Measurements from ENCODE around the gene DNAJC16.
A peak's percentile ranks its signal among the peaks of the same experiment; 100 is the strongest.

DNAJC16 gene

GRCh38 chr1:15542388-15543250 is 16.0 kb downstream of the DNAJC16 start:
- no peak for DNase-seq

GRCh38 chr1:15543251-15543588 is 16.6 kb downstream of the DNAJC16 start:
- no peak for DNase-seq

- no peak for DNase-seq
Measured at GRCh38 chr1:15543589-15544568, 17.2 kb downstream of the DNAJC16 start.

- DNase-seq, result no peak
Measured at GRCh38 chr1:15546641-15547040, 20.0 kb downstream of the DNAJC16 start.

- DNase-seq, result no peak
Measured at GRCh38 chr1:15550573-15550972, 23.9 kb downstream of the DNAJC16 start.

GRCh38 chr1:15557008-15557407 is 30.4 kb downstream of the DNAJC16 start:
- no peak for DNase-seq

GRCh38 chr1:15557594-15557993 is 30.9 kb downstream of the DNAJC16 start:
- DNase-seq, result no peak

- no peak for DNase-seq
Measured at GRCh38 chr1:15558516-15558915, 31.9 kb downstream of the DNAJC16 start.

- no peak for DNase-seq
Measured at GRCh38 chr1:15559189-15559810, 32.7 kb downstream of the DNAJC16 start.

- DNase-seq, result no peak
Measured at GRCh38 chr1:15568387-15569073, 41.9 kb downstream of the DNAJC16 start.

GRCh38 chr1:15570861-15571260 is 44.2 kb downstream of the DNAJC16 start:
- DNase-seq, result no peak

- no peak for DNase-seq
Measured at GRCh38 chr1:15571266-15571665, 44.6 kb downstream of the DNAJC16 start.

GRCh38 chr1:15573477-15573876 is 46.8 kb downstream of the DNAJC16 start:
- DNase-seq, result no peak

GRCh38 chr1:15574741-15575140 is 48.1 kb downstream of the DNAJC16 start:
- DNase-seq, result no peak

- no peak for DNase-seq
Measured at GRCh38 chr1:15575549-15576150, 49.0 kb downstream of the DNAJC16 start.

GRCh38 chr1:15577691-15578090 is 51.0 kb downstream of the DNAJC16 start:
- DNase-seq, result peak; percentile 61

GRCh38 chr1:15578921-15579682 is 52.5 kb downstream of the DNAJC16 start:
- peak; percentile 71 for DNase-seq

GRCh38 chr1:15579683-15580047 is 53.0 kb downstream of the DNAJC16 start:
- DNase-seq, result no peak

- DNase-seq, result no peak
Measured at GRCh38 chr1:15583016-15583706, 56.5 kb downstream of the DNAJC16 start.

GRCh38 chr1:15584489-15585363 is 58.1 kb downstream of the DNAJC16 start, which contains the start of gene AGMAT:
TSS of gene AGMAT (minus strand) at chr1:15585051. CDS start at chr1:15584967, 84 bp downstream.
- DNase-seq, result peak; percentile 68
